Trophoblast cell (in vitro differentiated cells and primary cell): ENCODE measurements around the gene C14orf132.

Experiments
- DNase-seq, 2 donors: peaks; one replicate each; pipeline ENCODE4 v3.0.0-alpha.2; 2016
- H2AFZ ChIP-seq: 2 replicates; pipeline ENCODE4 v1.6.1; 2013; ENCODE audit warnings: low read length, moderate library complexity, mild to moderate bottlenecking; ENCODE audit not compliant: insufficient read depth, poor library complexity
- H2AK5ac ChIP-seq: 2 replicates; pipeline ENCODE4 v1.6.1; 2013; ENCODE audit warnings: mild to moderate bottlenecking, low read length
- H2BK120ac ChIP-seq: 2 replicates; pipeline ENCODE4 v1.6.1; 2013; ENCODE audit warnings: low read length, mild to moderate bottlenecking, moderate library complexity; ENCODE audit not compliant: insufficient read depth, poor library complexity
- H2BK12ac ChIP-seq: 2 replicates; pipeline ENCODE4 v1.6.1; 2013; ENCODE audit warnings: mild to moderate bottlenecking, low read length, moderate library complexity
- H2BK5ac ChIP-seq: 2 replicates; pipeline ENCODE4 v1.6.1; 2013; ENCODE audit warnings: low read length, low read depth, moderate library complexity, mild to moderate bottlenecking; ENCODE audit not compliant: poor library complexity
- H3K14ac ChIP-seq: 2 replicates; pipeline ENCODE4 v1.6.1; 2013; ENCODE audit warnings: mild to moderate bottlenecking, low read length
- H3K18ac ChIP-seq: 2 replicates; pipeline ENCODE4 v1.6.1; 2013; ENCODE audit warnings: mild to moderate bottlenecking, low read length
- H3K23ac ChIP-seq: 2 replicates; pipeline ENCODE4 v1.6.1; 2013; ENCODE audit warnings: low read length
- H3K27ac ChIP-seq: 2 replicates; pipeline ENCODE4 v1.5.1; 2013; ENCODE audit warnings: low read depth, mild to moderate bottlenecking, inconsistent platforms, low read length, moderate library complexity
- H3K27me3 ChIP-seq: 2 replicates; pipeline ENCODE4 v1.6.1; 2013; ENCODE audit warnings: inconsistent platforms, mild to moderate bottlenecking, low read length, moderate library complexity; ENCODE audit not compliant: insufficient read depth
- H3K36me3 ChIP-seq, 2 experiments: 1 replicate in 1 of 2; 2 replicates in 1 of 2; pipeline ENCODE4 v1.6.1; 2013; ENCODE audit warnings: low read length in 2 of 2, mild to moderate bottlenecking in 2 of 2, moderate library complexity in 1 of 2; ENCODE audit not compliant: insufficient read depth in 2 of 2, control insufficient read depth in 1 of 2
- H3K4ac ChIP-seq: 2 replicates; pipeline ENCODE4 v1.6.1; 2013; ENCODE audit warnings: low read depth, mild to moderate bottlenecking, low read length, moderate library complexity
- H3K4me1 ChIP-seq, 2 experiments: 1 replicate in 1 of 2; 2 replicates in 1 of 2; pipeline ENCODE4 v1.6.1; 2013; ENCODE audit warnings: low read length in 2 of 2, mild to moderate bottlenecking in 2 of 2, moderate library complexity in 1 of 2; ENCODE audit not compliant: insufficient read depth in 2 of 2, control insufficient read depth in 1 of 2
- H3K4me2 ChIP-seq: 2 replicates; pipeline ENCODE4 v1.6.1; 2013; ENCODE audit warnings: inconsistent platforms, mild to moderate bottlenecking, low read length, moderate library complexity
- H3K4me3 ChIP-seq: 2 replicates; pipeline ENCODE4 v1.5.1; 2013; ENCODE audit warnings: mild to moderate bottlenecking, low read depth, low read length, inconsistent platforms
- H3K79me1 ChIP-seq: one replicate; pipeline ENCODE4 v1.6.1; 2013; ENCODE audit warnings: low read length
- H3K79me2 ChIP-seq: 2 replicates; pipeline ENCODE4 v1.6.1; 2013; ENCODE audit warnings: low read length, mild to moderate bottlenecking; ENCODE audit not compliant: control insufficient read depth, insufficient read depth, poor library complexity
- H3K9ac ChIP-seq: 2 replicates; pipeline ENCODE4 v1.6.1; 2013; ENCODE audit warnings: mild to moderate bottlenecking, low read length
- H3K9me3 ChIP-seq: 2 replicates; pipeline ENCODE4 v1.6.1; 2013; ENCODE audit warnings: low read depth, mild to moderate bottlenecking, control low read depth, inconsistent platforms, low read length; ENCODE audit not compliant: insufficient read depth
- H4K12ac ChIP-seq: 2 replicates; pipeline ENCODE4 v1.6.1; 2013; ENCODE audit warnings: low read depth, mild to moderate bottlenecking, low read length, moderate library complexity
- H4K8ac ChIP-seq: 2 replicates; pipeline ENCODE4 v1.6.1; 2013; ENCODE audit warnings: low read depth, mild to moderate bottlenecking, low read length, moderate library complexity
- H4K91ac ChIP-seq: one replicate; pipeline ENCODE4 v1.6.1; 2013; ENCODE audit warnings: low read depth, mild to moderate bottlenecking, low read length, moderate library complexity
- WGBS: extraction: QIAGEN DNeasy Blood & Tissue Kit; methylation state at CpG from one replicate; pipeline ENCODE4 v1.1.7; 2013; ENCODE audit warnings: missing lambda C conversion rate; ENCODE audit not compliant: insufficient read length, insufficient coverage; ENCODE audit errors: extremely low coverage; 5-methylcytosine and 5-hydroxymethylcytosine counted together

Gene C14orf132

DNA sequence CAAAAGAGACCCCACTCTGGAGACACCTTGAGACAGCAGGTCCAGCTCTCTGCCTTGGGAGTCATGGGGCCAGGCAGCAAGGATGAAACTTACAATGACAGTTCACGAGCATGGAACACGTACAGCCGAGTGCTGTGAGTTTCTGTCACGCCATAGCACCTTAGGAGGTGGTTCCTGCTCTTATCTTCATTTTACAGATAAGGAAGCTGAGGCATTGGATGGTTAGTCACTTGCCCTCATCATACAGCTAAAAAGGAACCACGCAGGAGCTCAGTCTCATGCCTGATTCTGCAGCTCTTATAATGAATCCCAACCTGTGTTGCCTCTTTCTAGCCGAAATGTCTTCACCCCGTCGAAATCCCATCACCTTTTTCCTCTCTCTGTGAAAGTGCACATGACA, 39.9 kb downstream of the C14orf132 start:
- WGBS = no CpG with 5 or more reads among the region's 8 CpGs

DNA sequence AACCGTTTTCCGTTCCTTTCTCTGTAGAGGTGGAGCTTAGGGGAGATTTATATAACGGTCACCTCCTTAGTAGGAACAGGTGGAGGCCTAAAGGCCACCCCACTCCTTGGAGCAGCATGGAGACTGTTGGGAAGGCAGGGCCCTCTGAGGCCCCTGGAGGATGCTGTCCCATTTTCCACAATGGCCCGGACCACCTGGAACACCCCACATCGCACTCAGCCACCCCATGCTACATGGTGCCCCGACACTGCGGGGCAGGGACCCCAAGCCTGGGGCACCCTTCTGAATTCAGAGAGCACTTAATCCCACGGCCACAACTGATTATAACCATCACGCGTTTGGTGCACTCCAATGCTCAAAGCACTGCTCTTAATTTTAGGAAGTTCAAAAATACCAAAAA, 41.4 kb downstream of the C14orf132 start:
- H3K79me1 ChIP-seq = no peaks in the 10 kb centered on the region

More for the DNA sequence above, 39.9 kb downstream of the C14orf132 start:
- H3K9ac ChIP-seq = no peak overlapping the region
- no peak overlapping the region for H4K8ac ChIP-seq
- DNase-seq = peak; percentile 87 to 89
- no peaks in the 10 kb centered on the region for H3K27me3 ChIP-seq
- H3K4ac ChIP-seq = no peak overlapping the region
- H3K4me2 ChIP-seq = no peak overlapping the region
- no peak overlapping the region for H4K12ac ChIP-seq
- H3K79me1 ChIP-seq = no peaks in the 10 kb centered on the region
- no peaks in the 10 kb centered on the region for H3K79me2 ChIP-seq
- no peak overlapping the region for H2BK12ac ChIP-seq
- peaks cover 3 to 4% of the 10 kb centered on the region in 2 experiments for H3K4me1 ChIP-seq
- H3K4me3 ChIP-seq = no peak overlapping the region
- H3K14ac ChIP-seq = no peak overlapping the region
- H2BK120ac ChIP-seq = no peak overlapping the region
- no peak overlapping the region for H4K91ac ChIP-seq
- no peak overlapping the region for H3K27ac ChIP-seq
- no peak overlapping the region for H2BK5ac ChIP-seq
- H2AFZ ChIP-seq = no peak overlapping the region
- H3K23ac ChIP-seq = no peak overlapping the region
- H3K9me3 ChIP-seq = no peaks in the 10 kb centered on the region
- H2AK5ac ChIP-seq = no peak overlapping the region
- no peak overlapping the region for H3K18ac ChIP-seq
- H3K36me3 ChIP-seq = no peaks in the 10 kb centered on the region

DNA sequence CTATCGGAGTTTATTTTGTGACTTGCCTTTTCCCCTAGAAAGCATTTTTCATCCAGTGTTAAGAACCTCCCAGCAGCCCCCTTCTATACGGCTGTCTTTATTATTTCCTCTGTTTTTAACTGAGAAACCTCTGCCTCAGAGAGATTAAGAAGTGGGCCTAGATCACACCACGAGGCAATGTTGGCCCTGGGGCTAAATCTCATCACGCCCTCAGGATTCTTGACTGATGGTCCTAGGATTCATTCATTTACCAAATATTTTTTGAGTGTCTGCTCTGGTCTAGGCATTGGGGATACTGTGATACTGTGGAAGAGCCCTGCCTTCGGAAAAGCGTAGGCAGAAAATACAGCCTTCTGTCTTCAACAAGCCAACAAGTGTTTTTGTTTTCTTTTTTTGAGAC, 42.1 kb downstream of the C14orf132 start:
- no peak overlapping the region for H3K9ac ChIP-seq
- H3K18ac ChIP-seq = no peak overlapping the region
- H4K12ac ChIP-seq = no peak overlapping the region
- no peak overlapping the region for H3K4me2 ChIP-seq
- H4K8ac ChIP-seq = no peak overlapping the region
- H3K79me2 ChIP-seq = no peaks in the 10 kb centered on the region
- no peak overlapping the region for H3K14ac ChIP-seq
- H2BK120ac ChIP-seq = no peak overlapping the region
- no peaks in the 10 kb centered on the region for H3K27me3 ChIP-seq
- peaks cover 4 to 5% of the 10 kb centered on the region in 2 experiments for H3K4me1 ChIP-seq
- peaks cover under 1% of the 10 kb centered on the region for H3K79me1 ChIP-seq
- no peak overlapping the region for H2AFZ ChIP-seq
- peak; percentile 57 to 66 for DNase-seq
- H3K36me3 ChIP-seq = no peaks in the 10 kb centered on the region
- no peak overlapping the region for H3K27ac ChIP-seq
- H3K23ac ChIP-seq = no peak overlapping the region
- no peak overlapping the region for H3K4ac ChIP-seq
- H2BK5ac ChIP-seq = no peak overlapping the region
- H2AK5ac ChIP-seq = no peak overlapping the region
- no peak overlapping the region for H2BK12ac ChIP-seq
- no CpG with 5 or more reads among the region's 6 CpGs for WGBS
- peak overlapping the region; percentile 29 for H4K91ac ChIP-seq
- H3K4me3 ChIP-seq = no peak overlapping the region
- no peaks in the 10 kb centered on the region for H3K9me3 ChIP-seq

More for the DNA sequence above, 41.4 kb downstream of the C14orf132 start:
- Histone ChIP-seq H3K18ac (no peak overlapping the region), H3K79me2 (no peaks in the 10 kb centered on the region), H3K4me2 (no peak overlapping the region), H3K9me3 (no peaks in the 10 kb centered on the region), H2BK12ac (no peak overlapping the region), H2BK5ac (no peak overlapping the region), H2AK5ac (no peak overlapping the region), H3K4me1 (peaks cover 3 to 4% of the 10 kb centered on the region in 2 experiments), H3K36me3 (no peaks in the 10 kb centered on the region), H2BK120ac (no peak overlapping the region), H4K8ac (no peak overlapping the region), H3K4ac (no peak overlapping the region), H3K14ac (no peak overlapping the region), H2AFZ (no peak overlapping the region), H4K12ac (no peak overlapping the region), H3K23ac (no peak overlapping the region), H3K27ac (no peak overlapping the region), H3K9ac (no peak overlapping the region), H3K27me3 (no peaks in the 10 kb centered on the region), H3K4me3 (no peak overlapping the region), H4K91ac (no peak overlapping the region)
- no CpG with 5 or more reads among the region's 10 CpGs for WGBS
- no peak for DNase-seq

DNA sequence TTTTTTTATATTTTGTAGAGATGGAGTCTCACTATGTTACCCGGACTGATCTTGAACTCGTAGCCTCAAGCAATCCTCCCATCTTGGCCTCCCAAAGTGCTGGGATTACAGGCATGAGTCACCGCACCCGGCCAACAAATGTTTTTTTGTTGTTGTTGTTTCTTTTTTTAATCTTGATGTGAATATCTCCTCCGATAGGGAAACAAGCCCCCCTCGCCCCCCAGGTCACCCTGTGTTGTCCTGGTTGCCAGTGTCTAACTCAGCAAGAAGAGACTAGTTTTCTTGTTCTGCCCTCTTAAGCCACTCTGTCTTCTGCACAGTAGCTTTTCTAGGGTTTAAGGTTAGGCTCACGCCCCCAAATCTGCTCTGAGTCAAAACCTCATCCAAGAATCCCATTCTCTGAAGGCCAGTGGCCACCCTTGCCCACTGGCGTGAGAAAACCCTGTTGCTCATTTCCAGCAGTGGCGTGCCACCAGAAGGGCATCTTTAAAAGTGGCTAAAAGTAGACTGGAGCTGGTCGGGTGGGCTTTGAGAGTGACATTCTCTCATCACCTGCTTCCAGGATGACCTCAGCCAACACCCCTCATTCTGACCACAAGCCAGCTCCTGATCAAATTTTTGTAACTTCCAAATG, 42.7 kb downstream of the C14orf132 start:
- no peaks in the 10 kb centered on the region for H3K79me2 ChIP-seq
- peaks cover 3% of the 10 kb centered on the region for H3K9me3 ChIP-seq
- H3K36me3 ChIP-seq = no peaks in the 10 kb centered on the region
- no peak for DNase-seq
- no peak overlapping the region for H2BK5ac ChIP-seq
- H3K14ac ChIP-seq = no peak overlapping the region
- no peak overlapping the region for H3K27ac ChIP-seq
- H4K91ac ChIP-seq = peak overlapping the region; percentile 29
- H3K4me1 ChIP-seq = peaks cover 9 to 10% of the 10 kb centered on the region in 2 experiments
- no peak overlapping the region for H3K4me3 ChIP-seq
- no CpG with 5 or more reads among the region's 10 CpGs for WGBS
- H3K9ac ChIP-seq = no peak overlapping the region
- no peaks in the 10 kb centered on the region for H3K27me3 ChIP-seq
- no peak overlapping the region for H4K12ac ChIP-seq
- H4K8ac ChIP-seq = no peak overlapping the region
- no peak overlapping the region for H2BK12ac ChIP-seq
- H3K4me2 ChIP-seq = no peak overlapping the region
- H2BK120ac ChIP-seq = peak overlapping the region; percentile 32
- no peak overlapping the region for H2AFZ ChIP-seq
- H3K18ac ChIP-seq = no peak overlapping the region
- no peak overlapping the region for H3K23ac ChIP-seq
- H2AK5ac ChIP-seq = no peak overlapping the region
- H3K79me1 ChIP-seq = peaks cover 3% of the 10 kb centered on the region
- no peak overlapping the region for H3K4ac ChIP-seq
